Measurements from ENCODE around the gene WFDC10A. TPM values are rescaled to one million over a fixed set of nuclear protein-coding genes. Genes with fewer than 3 reads are reported as not detected.
"Not testable (repeated sequence)": the region's sequence is repeated elsewhere in the genome, so short reads cannot be mapped to it uniquely, and the experiment has no call there.

WFDC10A gene
- polyA plus RNA-seq (ENCODE audit: insufficient read depth in 1 of 5, insufficient read length in 5 of 5, low replicate concordance in 1 of 5) = not detected
- long read RNA-seq, donor 1 = 0 reads
- long read RNA-seq, donor 2 = 0 reads
- long read RNA-seq, donor 3 = 0 reads
- long read RNA-seq, donor 4 = 0 reads
- long read RNA-seq, donor 5 = 0 reads
- long read RNA-seq, donor 6 = 0 reads
- long read RNA-seq, donor 7 = 0 reads
- long read RNA-seq, donor 8 = 0 reads

DNA sequence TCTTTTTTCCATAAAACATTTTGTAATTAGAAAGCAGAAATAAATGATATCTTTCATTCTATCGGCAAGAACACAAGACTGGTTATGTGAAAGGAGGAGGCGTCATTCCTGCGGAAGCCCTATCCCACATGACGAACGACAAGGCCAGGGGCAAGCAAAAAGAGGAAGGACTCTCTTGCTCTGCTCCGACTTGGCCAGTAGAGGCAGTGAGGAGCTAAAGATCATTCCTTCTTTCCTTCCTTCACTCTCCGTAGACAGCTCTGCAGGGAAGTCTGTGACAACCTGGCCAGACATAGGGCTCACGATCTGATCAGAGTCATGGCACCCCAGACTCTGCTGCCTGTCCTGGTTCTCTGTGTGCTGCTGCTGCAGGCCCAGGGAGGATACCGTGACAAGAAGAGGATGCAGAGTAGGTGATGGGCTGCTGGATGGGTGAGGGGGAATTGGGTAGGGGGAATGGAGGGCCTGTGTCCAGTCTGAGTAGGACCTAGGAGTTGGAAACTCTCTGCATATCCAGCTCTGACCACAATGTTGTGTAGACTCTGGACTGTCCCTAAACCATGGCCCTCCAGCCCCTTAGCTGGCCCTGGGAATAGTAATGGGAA, at the start of gene WFDC10A:
Gene WFDC10A, plus strand, starts transcription at position 244 of the 605 bp plus-strand sequence. Its CDS starts 75 bp downstream, at position 319.
- DNase-seq = peak in 1 of 2 donors; percentile 4

GRCh38 chr20:45581702-45582101, 47.8 kb upstream of the WFDC10A start:
- DNase-seq = no peak

DNA sequence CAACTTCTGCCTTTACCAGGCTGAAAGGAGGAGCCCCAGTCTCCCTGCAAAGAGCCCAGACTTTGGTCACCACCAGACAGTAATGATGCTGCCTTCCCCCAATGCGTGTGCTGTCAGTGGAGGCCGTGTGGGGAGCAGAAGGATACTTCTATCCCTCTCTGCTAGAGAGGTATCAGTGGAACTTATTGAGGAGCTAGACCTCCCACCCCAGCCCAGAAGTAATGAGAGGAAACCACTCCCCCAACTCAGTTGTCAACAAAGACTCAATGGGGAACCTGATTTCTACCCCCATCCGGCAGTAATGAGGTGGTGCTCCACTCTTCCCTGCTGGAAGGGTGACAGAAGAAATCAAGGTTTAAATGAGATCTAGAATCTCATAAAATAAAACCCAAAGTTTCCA, 46.0 kb upstream of the WFDC10A start:
- DNase-seq = no peak

GRCh38 chr20:45584294-45584693, 45.2 kb upstream of the WFDC10A start:
- not testable (repeated sequence) for DNase-seq

DNA sequence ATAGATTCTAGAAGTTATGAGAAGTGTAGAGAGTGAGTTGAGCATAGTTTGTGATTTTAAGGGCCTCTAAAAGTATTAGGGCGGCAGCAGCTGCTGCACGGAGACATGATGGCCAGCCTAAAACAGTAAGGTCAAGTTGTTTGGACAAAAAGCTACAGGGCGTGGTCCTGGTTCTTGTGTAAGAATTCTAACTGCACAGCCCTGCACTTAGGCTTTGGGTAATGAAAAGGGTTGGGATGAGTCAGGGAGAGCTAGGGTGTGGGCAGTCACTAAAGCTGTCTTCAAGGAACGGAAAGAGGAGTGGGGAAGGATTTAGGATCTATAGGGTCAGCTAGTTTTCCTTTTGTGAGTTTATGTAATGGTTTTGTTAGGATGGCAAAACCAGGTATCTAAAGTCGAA, 43.6 kb upstream of the WFDC10A start:
- not testable (repeated sequence) for DNase-seq

- no peak for DNase-seq
Observed at GRCh38 chr20:45588800-45589199, 40.7 kb upstream of the WFDC10A start.

DNA sequence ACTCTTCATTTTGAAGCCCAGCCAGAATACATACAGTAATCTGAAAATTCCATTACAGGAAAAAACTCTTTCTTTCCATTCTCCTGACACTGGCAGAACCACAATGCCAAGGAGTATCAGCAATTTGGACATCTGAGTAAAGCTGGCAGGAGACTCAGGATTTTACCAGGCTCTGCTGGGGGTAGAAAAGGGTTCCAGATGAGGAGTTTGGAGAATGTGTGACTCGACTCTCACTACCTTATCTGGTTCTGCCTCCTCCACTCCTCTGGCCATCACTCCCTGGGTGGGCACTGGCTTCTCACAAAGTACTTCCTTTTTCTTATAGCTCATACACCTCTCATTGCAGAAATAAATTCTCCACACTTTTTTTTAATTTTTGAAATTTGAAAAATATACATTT, 39.8 kb upstream of the WFDC10A start:
- DNase-seq = no peak

DNA sequence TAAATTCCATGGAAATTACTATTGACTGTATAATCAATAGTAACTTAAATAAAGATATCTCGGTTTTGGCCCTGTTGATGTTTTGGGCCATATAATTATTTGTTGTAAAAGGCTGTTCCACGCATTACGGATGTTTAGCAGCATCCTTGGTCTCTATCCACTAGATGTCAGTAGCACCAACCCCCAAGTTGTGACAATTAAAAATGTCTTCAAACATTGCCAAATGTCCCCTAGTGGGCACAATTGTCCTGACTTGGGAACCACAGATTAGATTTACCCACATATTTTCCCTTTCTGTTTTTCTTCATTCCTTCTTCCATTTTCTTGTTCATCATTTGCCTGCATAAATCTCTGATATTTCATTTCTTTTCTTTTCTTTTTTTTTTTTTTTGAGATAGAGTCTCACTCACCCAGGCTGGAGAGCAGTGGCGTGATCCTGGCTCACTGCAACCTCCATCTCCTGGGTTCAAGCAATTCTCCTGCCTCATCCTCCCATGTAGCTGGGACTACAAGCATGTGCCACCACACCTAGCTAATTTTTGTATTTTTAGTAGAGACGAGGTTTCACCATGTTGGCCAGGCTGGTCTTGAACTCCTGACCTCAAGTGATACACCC, 36.9 kb upstream of the WFDC10A start:
- no peak for DNase-seq

DNA sequence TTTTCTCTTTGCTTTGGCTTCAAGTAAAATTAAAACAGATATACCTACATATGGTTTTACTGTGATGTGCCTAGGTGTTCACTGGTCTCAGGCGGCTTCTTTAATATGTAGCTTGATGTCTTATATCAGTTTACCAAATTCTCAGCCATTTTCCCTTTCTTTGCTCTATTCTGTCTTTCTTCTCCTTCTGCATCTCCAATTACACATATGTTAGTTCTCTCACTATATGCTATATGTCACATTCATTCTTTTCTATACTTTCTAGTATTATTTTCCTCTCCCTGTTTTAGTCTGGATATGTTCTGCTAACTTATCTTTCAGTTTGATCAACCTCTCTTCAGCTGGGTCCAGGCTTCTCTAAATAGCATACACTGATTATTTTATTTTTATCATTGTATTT, 36.0 kb upstream of the WFDC10A start:
- no peak for DNase-seq

GRCh38 chr20:45595235-45595634, 34.3 kb upstream of the WFDC10A start:
- DNase-seq = no peak

- DNase-seq = no peak
Observed at GRCh38 chr20:45607810-45608209, 21.7 kb upstream of the WFDC10A start.

DNA sequence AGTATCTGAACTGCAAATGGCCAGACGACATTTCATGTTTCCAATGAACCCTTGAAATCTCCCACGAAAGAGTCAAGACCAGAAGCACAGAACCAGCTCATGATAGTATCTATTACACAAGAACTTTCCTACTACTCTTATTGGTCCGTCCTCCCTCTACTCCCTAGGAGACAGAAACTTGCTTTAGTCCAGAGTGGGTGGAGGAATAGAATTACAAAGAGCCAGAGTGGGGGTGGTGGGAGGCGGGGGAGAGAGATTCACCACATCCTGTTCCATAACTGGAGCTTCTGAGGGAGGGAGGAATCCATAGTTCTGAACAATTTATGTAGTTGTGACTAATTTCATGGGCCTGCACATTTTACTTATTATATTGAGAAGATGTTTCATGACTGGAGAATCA, 18.5 kb upstream of the WFDC10A start:
- DNase-seq = no peak

GRCh38 chr20:45612314-45612713, 17.2 kb upstream of the WFDC10A start:
- no peak for DNase-seq

GRCh38 chr20:45617591-45617990, 11.9 kb upstream of the WFDC10A start:
- no peak for DNase-seq

- no peak for DNase-seq
Observed at GRCh38 chr20:45621593-45621992, 7.9 kb upstream of the WFDC10A start.

DNA sequence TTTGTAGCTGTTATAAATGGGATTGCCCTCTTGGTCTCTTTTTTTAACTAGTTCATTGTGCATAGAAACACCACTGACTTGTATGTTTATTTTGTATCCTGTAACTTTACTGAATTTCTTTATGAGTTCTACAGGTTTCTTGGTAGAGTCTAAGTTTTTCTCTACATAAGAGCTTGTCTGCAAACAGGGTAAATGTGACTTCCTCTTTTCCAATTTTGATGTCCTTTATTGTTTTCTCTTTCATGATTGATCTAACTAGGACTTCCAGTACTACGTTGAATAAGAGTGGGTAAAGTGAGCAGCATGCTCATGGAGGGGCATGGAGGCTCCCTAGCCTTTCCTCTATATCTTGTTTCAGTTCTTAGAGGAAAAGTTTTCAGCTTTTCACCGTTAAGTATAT, 3.0 kb upstream of the WFDC10A start:
- no peak for DNase-seq

- DNase-seq = no peak
Observed at GRCh38 chr20:45630371-45630770, 832 bp downstream of the WFDC10A start.

- no peak for DNase-seq
Observed at GRCh38 chr20:45631184-45631583, 1.6 kb downstream of the WFDC10A start, which contains the start of gene WFDC9. Gene WFDC9, minus strand, starts transcription at chr20:45631284. Its CDS starts 21,103 bp downstream, at chr20:45610181.

GRCh38 chr20:45636513-45636912, 7.0 kb downstream of the WFDC10A start:
- no peak for DNase-seq

GRCh38 chr20:45639687-45640086, 10.1 kb downstream of the WFDC10A start:
- no peak for DNase-seq

DNA sequence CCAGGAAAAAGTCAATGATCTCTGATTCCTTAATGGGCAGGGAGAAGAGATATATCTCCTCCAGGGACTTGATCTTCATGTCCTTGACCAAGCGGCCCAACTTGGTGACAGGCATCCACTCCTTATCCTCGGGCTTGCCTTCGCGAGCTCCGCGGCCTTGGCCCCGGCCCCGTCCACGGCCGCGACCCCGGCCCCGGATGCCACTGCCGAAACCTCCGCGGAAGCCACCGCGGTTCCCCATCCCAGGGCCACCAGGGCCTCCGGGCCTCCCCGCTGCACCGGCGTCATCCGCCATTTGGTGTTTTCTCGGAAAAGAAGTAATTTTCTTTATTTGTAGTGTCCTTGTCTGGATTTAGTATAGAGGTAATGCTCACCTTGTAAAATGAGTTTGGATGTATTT, 11.5 kb downstream of the WFDC10A start:
- DNase-seq = not testable (repeated sequence)

- DNase-seq = not testable (repeated sequence)
Observed at GRCh38 chr20:45645869-45646268, 16.3 kb downstream of the WFDC10A start.

DNA sequence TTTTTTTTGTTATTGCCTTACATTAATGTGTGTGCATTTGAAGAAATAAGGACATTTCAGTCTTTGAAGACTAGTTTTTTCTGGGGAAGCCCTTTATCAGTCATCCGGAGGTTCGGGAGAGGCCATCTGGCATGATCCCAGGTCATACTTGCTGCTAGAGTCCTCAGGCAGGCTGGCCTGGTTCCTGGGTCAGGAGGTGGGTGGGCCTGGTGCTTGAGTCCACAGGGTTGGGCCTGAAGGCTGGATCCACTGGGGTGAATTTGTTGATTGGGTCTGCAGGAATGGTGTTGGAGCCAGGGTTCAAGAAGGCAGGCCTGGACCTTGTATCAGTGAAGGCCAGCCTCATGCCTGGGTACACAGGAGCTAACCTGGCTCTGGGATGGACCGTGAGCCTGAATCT, 17.3 kb downstream of the WFDC10A start:
- DNase-seq = no peak

All from right lung (tissue), 10 donors.